Mesenchymal stem cell (in vitro differentiated cells and primary cell): ENCODE results near the gene ERBB4.

Experiments used
- DNase-seq: peaks from one replicate; pipeline ENCODE4 v3.0.0-alpha.2; 2013
- H2AFZ ChIP-seq: one replicate; pipeline ENCODE4 v1.6.1; 2013; ENCODE audit warnings: low read depth, mild to moderate bottlenecking, control low read depth, inconsistent platforms, low read length, moderate library complexity
- H2AK5ac ChIP-seq: 2 replicates; pipeline ENCODE4 v1.6.1; 2013; ENCODE audit warnings: low read length, moderate library complexity, mild to moderate bottlenecking, inconsistent platforms; ENCODE audit not compliant: severe bottlenecking
- H2BK120ac ChIP-seq: one replicate; pipeline ENCODE4 v1.6.1; 2013; ENCODE audit warnings: low read depth, mild to moderate bottlenecking, inconsistent platforms, low read length, moderate library complexity
- H2BK12ac ChIP-seq, 2 experiments: one replicate each; pipeline ENCODE4 v1.6.1; 2013; ENCODE audit warnings: inconsistent platforms in 2 of 2, low read length in 2 of 2, mild to moderate bottlenecking in 2 of 2, moderate library complexity in 2 of 2, control low read depth in 1 of 2
- H2BK15ac ChIP-seq: one replicate; pipeline ENCODE4 v1.6.1; 2013; ENCODE audit warnings: mild to moderate bottlenecking, low read depth, inconsistent platforms; ENCODE audit not compliant: poor library complexity, severe bottlenecking
- H2BK5ac ChIP-seq: 2 replicates; pipeline ENCODE4 v1.6.1; 2013; ENCODE audit warnings: low read depth, mild to moderate bottlenecking, low read length, control low read depth, inconsistent platforms; ENCODE audit not compliant: poor library complexity, severe bottlenecking
- H3K14ac ChIP-seq, 2 experiments: one replicate each; pipeline ENCODE4 v1.6.1; 2013; ENCODE audit warnings: inconsistent platforms in 2 of 2, low read length in 2 of 2, control low read depth in 1 of 2, mild to moderate bottlenecking in 1 of 2, moderate library complexity in 1 of 2
- H3K18ac ChIP-seq, 2 experiments: one replicate each; pipeline ENCODE4 v1.6.1; 2013; ENCODE audit warnings: inconsistent platforms in 2 of 2, low read length in 2 of 2, control low read depth in 1 of 2, low read depth in 1 of 2, mild to moderate bottlenecking in 1 of 2
- H3K23ac ChIP-seq, 2 experiments: one replicate each; pipeline ENCODE4 v1.6.1; 2013; ENCODE audit warnings: inconsistent platforms in 2 of 2, low read length in 2 of 2, mild to moderate bottlenecking in 2 of 2, moderate library complexity in 2 of 2, control low read depth in 1 of 2
- H3K27ac ChIP-seq: 2 replicates; pipeline ENCODE4 v1.5.1; 2013; ENCODE audit warnings: mild to moderate bottlenecking, moderate library complexity, low read length, control low read depth, inconsistent platforms; ENCODE audit not compliant: poor library complexity, severe bottlenecking
- H3K27me3 ChIP-seq, 2 experiments: 2 replicates each; pipeline versions ENCODE4 v1.6.1 to v1.7.0; 2013; ENCODE audit warnings: low read length in 2 of 2, mild to moderate bottlenecking in 2 of 2, moderate library complexity in 2 of 2, control low read depth in 1 of 2, inconsistent platforms in 1 of 2; ENCODE audit not compliant: control insufficient read depth in 1 of 2, insufficient read depth in 1 of 2
- H3K36me3 ChIP-seq, 2 experiments: 2 replicates each; pipeline versions ENCODE4 v1.6.1 to v1.7.0; 2013; ENCODE audit warnings: low read length in 2 of 2, control low read depth in 1 of 2, inconsistent platforms in 1 of 2, low read depth in 1 of 2, mild to moderate bottlenecking in 1 of 2; ENCODE audit not compliant: insufficient read depth in 2 of 2, control insufficient read depth in 1 of 2
- H3K4ac ChIP-seq, 2 experiments: one replicate each; pipeline ENCODE4 v1.6.1; 2013; ENCODE audit warnings: inconsistent platforms in 2 of 2, low read length in 2 of 2, mild to moderate bottlenecking in 2 of 2, moderate library complexity in 2 of 2, control low read depth in 1 of 2, low read depth in 1 of 2
- H3K4me1 ChIP-seq: 2 replicates; pipeline ENCODE4 v1.6.1; 2013; ENCODE audit warnings: low read depth, low read length, control low read depth; ENCODE audit not compliant: control insufficient read depth, insufficient read depth
- H3K4me2 ChIP-seq: 2 replicates; pipeline ENCODE4 v1.6.1; 2013; ENCODE audit warnings: low read length, mild to moderate bottlenecking, inconsistent platforms; ENCODE audit not compliant: poor library complexity, severe bottlenecking
- H3K4me3 ChIP-seq, 2 experiments: 2 replicates each; pipeline versions ENCODE4 v1.5.1 to v1.7.0; 2013; ENCODE audit warnings: low read length in 2 of 2, mild to moderate bottlenecking in 2 of 2, control low read depth in 1 of 2, low read depth in 1 of 2; ENCODE audit not compliant: insufficient read depth in 1 of 2
- H3K79me1 ChIP-seq: replicated peaks from 2 replicates; pipeline ENCODE4 v1.6.1; 2013; ENCODE audit warnings: mild to moderate bottlenecking, control low read depth, low read length, inconsistent platforms; ENCODE audit not compliant: poor library complexity, severe bottlenecking
- H3K9ac ChIP-seq: 2 replicates; pipeline ENCODE4 v1.7.0; 2013; ENCODE audit warnings: mild to moderate bottlenecking, low read length, moderate library complexity
- H3K9me3 ChIP-seq: 2 replicates; pipeline ENCODE4 v1.7.0; 2013; ENCODE audit warnings: mild to moderate bottlenecking, low read length; ENCODE audit not compliant: control insufficient read depth
- H4K8ac ChIP-seq: one replicate; pipeline ENCODE4 v1.6.1; 2013; ENCODE audit warnings: inconsistent platforms, mild to moderate bottlenecking, low read length, moderate library complexity
- H4K91ac ChIP-seq: one replicate; pipeline ENCODE4 v1.6.1; 2013; ENCODE audit warnings: mild to moderate bottlenecking, low read length, inconsistent platforms
- WGBS: methylation state at CpG from one replicate; pipeline ENCODE4 v1.1.7; 2013; ENCODE audit warnings: mixed read lengths; 5-methylcytosine and 5-hydroxymethylcytosine counted together

ERBB4 gene

GRCh38 chr2:212145121-212145520 is 393.5 kb downstream of the ERBB4 start:
- no peak overlapping the region for H3K27ac ChIP-seq
- no peak overlapping the region for H2BK15ac ChIP-seq
- no peaks in the 10 kb centered on the region for H3K27me3 ChIP-seq
- no peak overlapping the region for H2BK12ac ChIP-seq
- peaks cover 1% of the 10 kb centered on the region for H3K4me1 ChIP-seq
- no peak overlapping the region for H3K4me3 ChIP-seq
- H2BK5ac ChIP-seq = no peak overlapping the region
- H3K9ac ChIP-seq = no peak overlapping the region
- H3K9me3 ChIP-seq = no peaks in the 10 kb centered on the region
- no peak overlapping the region for H2AK5ac ChIP-seq
- no peak overlapping the region for H3K14ac ChIP-seq
- H3K4ac ChIP-seq = no peak overlapping the region
- no peaks in the 10 kb centered on the region for H3K79me1 ChIP-seq
- no peak overlapping the region for H2BK120ac ChIP-seq
- no peak overlapping the region for H2AFZ ChIP-seq
- H4K8ac ChIP-seq = no peak overlapping the region
- no peak overlapping the region for H4K91ac ChIP-seq
- H3K18ac ChIP-seq = no peak overlapping the region
- 29% methylated on average over 1 of the region's 1 CpG for WGBS
- no peaks in the 10 kb centered on the region for H3K36me3 ChIP-seq
- no peak overlapping the region for H3K23ac ChIP-seq
- no peak overlapping the region for H3K4me2 ChIP-seq
- DNase-seq = peak; percentile 74

GRCh38 chr2:212142631-212143030 is 396.0 kb downstream of the ERBB4 start:
- H4K91ac ChIP-seq = no peak overlapping the region
- peaks cover 1% of the 10 kb centered on the region for H3K4me1 ChIP-seq

GRCh38 chr2:212141499-212141898 is 397.1 kb downstream of the ERBB4 start:
- Histone ChIP-seq H4K91ac (no peak overlapping the region), H2BK15ac (no peak overlapping the region), H3K23ac (no peak overlapping the region), H2AK5ac (no peak overlapping the region), H3K14ac (no peak overlapping the region), H3K4me1 (peaks cover 1% of the 10 kb centered on the region), H2AFZ (no peak overlapping the region), H3K4ac (no peak overlapping the region), H4K8ac (no peak overlapping the region), H3K27me3 (no peaks in the 10 kb centered on the region), H3K4me2 (no peak overlapping the region), H3K27ac (no peak overlapping the region), H3K4me3 (no peak overlapping the region), H3K18ac (no peak overlapping the region), H3K79me1 (no peaks in the 10 kb centered on the region), H2BK12ac (no peak overlapping the region), H2BK120ac (no peak overlapping the region), H3K9ac (no peak overlapping the region), H2BK5ac (no peak overlapping the region), H3K36me3 (no peaks in the 10 kb centered on the region), H3K9me3 (no peaks in the 10 kb centered on the region)
- no peak for DNase-seq
- 81% methylated on average over 1 of the region's 1 CpG for WGBS

More at GRCh38 chr2:212142631-212143030, 396.0 kb downstream of the ERBB4 start:
- no peak overlapping the region for H4K8ac ChIP-seq
- no peaks in the 10 kb centered on the region for H3K36me3 ChIP-seq
- H3K4me2 ChIP-seq = no peak overlapping the region
- H2BK12ac ChIP-seq = no peak overlapping the region
- no peak overlapping the region for H3K27ac ChIP-seq
- H3K4ac ChIP-seq = no peak overlapping the region
- H2BK15ac ChIP-seq = no peak overlapping the region
- H3K18ac ChIP-seq = no peak overlapping the region
- H2AFZ ChIP-seq = no peak overlapping the region
- no peak overlapping the region for H2BK5ac ChIP-seq
- no peak overlapping the region for H2AK5ac ChIP-seq
- no peak overlapping the region for H3K23ac ChIP-seq
- no peaks in the 10 kb centered on the region for H3K79me1 ChIP-seq
- no peak for DNase-seq
- no peak overlapping the region for H3K14ac ChIP-seq
- H3K9ac ChIP-seq = no peak overlapping the region
- no peaks in the 10 kb centered on the region for H3K9me3 ChIP-seq
- no peak overlapping the region for H2BK120ac ChIP-seq
- 94% methylated on average over 2 of the region's 2 CpGs for WGBS
- no peak overlapping the region for H3K4me3 ChIP-seq
- no peaks in the 10 kb centered on the region for H3K27me3 ChIP-seq

- no peaks in the 10 kb centered on the region for H3K79me1 ChIP-seq
- no peak overlapping the region for H3K4me3 ChIP-seq
- peak; percentile 45 for DNase-seq
- H3K14ac ChIP-seq = no peak overlapping the region
- H3K18ac ChIP-seq = no peak overlapping the region
- no peak overlapping the region for H2AFZ ChIP-seq
- no peak overlapping the region for H2AK5ac ChIP-seq
- H3K4me2 ChIP-seq = no peak overlapping the region
- H4K91ac ChIP-seq = no peak overlapping the region
- no peak overlapping the region for H4K8ac ChIP-seq
- H2BK15ac ChIP-seq = no peak overlapping the region
- H3K4ac ChIP-seq = no peak overlapping the region
- H3K27ac ChIP-seq = no peak overlapping the region
- no peak overlapping the region for H2BK5ac ChIP-seq
- H3K4me1 ChIP-seq = no peaks in the 10 kb centered on the region
- H3K27me3 ChIP-seq = no peaks in the 10 kb centered on the region
- 100% methylated on average over 1 of the region's 2 CpGs for WGBS
- no peaks in the 10 kb centered on the region for H3K36me3 ChIP-seq
- H3K23ac ChIP-seq = no peak overlapping the region
- H2BK120ac ChIP-seq = no peak overlapping the region
- no peak overlapping the region for H2BK12ac ChIP-seq
- no peak overlapping the region for H3K9ac ChIP-seq
- H3K9me3 ChIP-seq = peaks cover 3% of the 10 kb centered on the region
Measured at GRCh38 chr2:212136216-212136795, 402.3 kb downstream of the ERBB4 start.
